Heart left ventricle (tissue), 16 donors: Measurements from ENCODE around the gene CWC22. TPM values are rescaled to one million over a fixed set of nuclear protein-coding genes. Genes with fewer than 3 reads are reported as not detected.

Source experiments
- ATAC-seq, 4 donors: fragments of 200-7000 bp; cut with Tn5 transposase; one replicate each; pipeline ENCODE4 v1.9.1; 2020 to 2022; ENCODE audit warnings: moderate library complexity in 4 of 4, mild to moderate bottlenecking in 3 of 4, moderate number of reproducible peaks in 1 of 4
- DNase-seq, 5 donors: peaks; one replicate each; pipeline ENCODE4 v3.0.0-alpha.2; 2020
- H3K27ac ChIP-seq, 12 donors: fragments of 200-600 bp; sonication (generic) in 4 of 12; one replicate each; pipeline versions ENCODE4 v1.5.0 to v1.8.0; 2016 to 2022; ENCODE audit warnings: mild to moderate bottlenecking in 2 of 12
- H3K27me3 ChIP-seq, 9 donors: fragments of 200-600 bp; sonication (generic) in 2 of 9; one replicate each; pipeline versions ENCODE4 v1.5.1 to v1.8.0; 2016 to 2022; ENCODE audit warnings: mild to moderate bottlenecking in 3 of 9
- H3K36me3 ChIP-seq, 9 donors: fragments of 200-600 bp; sonication (generic) in 2 of 9; one replicate each; pipeline versions ENCODE4 v1.5.0 to v1.8.0; 2018 to 2022; ENCODE audit warnings: mild to moderate bottlenecking in 2 of 9
- H3K4me1 ChIP-seq, 12 donors: fragments of 200-600 bp; sonication (generic) in 4 of 12; one replicate each; pipeline versions ENCODE4 v1.5.0 to v1.8.0; 2016 to 2022; ENCODE audit warnings: mild to moderate bottlenecking in 3 of 12
- H3K4me3 ChIP-seq, 12 donors: fragments of 200-600 bp; sonication (generic) in 4 of 12; one replicate each; pipeline versions ENCODE4 v1.5.0 to v1.8.0; 2017 to 2022; ENCODE audit warnings: mild to moderate bottlenecking in 9 of 12, moderate library complexity in 4 of 12
- H3K9me3 ChIP-seq, 12 donors: fragments of 200-600 bp; sonication (generic) in 4 of 12; one replicate each; pipeline versions ENCODE4 v1.5.0 to v1.8.0; 2016 to 2022; ENCODE audit warnings: mild to moderate bottlenecking in 1 of 12
- CTCF ChIP-seq, 12 donors: fragments of 200-600 bp; sonication (generic) in 4 of 12; IDR thresholded peaks; one replicate each; pipeline versions ENCODE4 v1.5.0 to v1.8.0; 2018 to 2022; ENCODE audit warnings: antibody characterized with exemption in 12 of 12, mild to moderate bottlenecking in 5 of 12
- POLR2A ChIP-seq, 2 donors: fragments of 450-650 bp; IDR thresholded peaks; one replicate each; pipeline ENCODE4 v1.6.1; 2017; ENCODE audit warnings: antibody characterized with exemption in 2 of 2, mild to moderate bottlenecking in 2 of 2, moderate library complexity in 2 of 2
- WGBS, 4 donors: extraction: QIAGEN DNeasy Blood & Tissue Kit in 2 of 4; methylation state at CpG; one replicate each; pipeline versions ENCODE4 v1.1.5 to v1.1.7; 2013 to 2018; 5-methylcytosine and 5-hydroxymethylcytosine counted together
- intact Hi-C, 10 donors: fragments of 100-400 bp; cut with DNase I; formaldehyde crosslinking; loops; one replicate each; pipeline versions ENCODE4 v1.11.1 to v1.14.2; 2022
- polyA plus RNA-seq, 2 donors: library from polyadenylated mRNA; stranded (reverse); fragments of 200-250 nt; gene quantifications; one replicate each; pipeline ENCODE4 v1.2.3, GENCODE V29; 2013
- total RNA-seq, 9 donors: library from RNA; depleted of rRNA in 2 of 9; stranded (reverse); fragments of >200 nt in 2 of 9; fragmentation: NEBNext Ultra II Directional in 3 of 9; extraction: Animal tissue kit (Norgen Biotek cat#: 25700) in 3 of 9; gene quantifications; one replicate each; pipeline versions ENCODE4 v1.1.0 to v1.2.4, GENCODE V29; 2016 to 2023
- donor health status: ischemic (EF 13 %, LVEDD 7.1; RV severe dilation, severe dysfunction).
- donor health status: healthy with polysubstance abuse.
- donor health status: DM: no; HTN: yes; CAD: no.
- donor health status: DM: no; HTN: no; CAD: no.
- donor health status: ischemic (EF 25% LVEDD 6.9; RV normal size, moderate dysfunction).
- donor health status: ischemic (EF 25% LVEDD 5.7; RV mildly dilated, moderate dysfunction).
- donor health status: healthy.
- donor health status: DM: yes; HTN: yes; CAD: no.
- donor health status: ischemic (EF 35%, LVEDD 5.7; RV mildly dilated, moderate dysfunction).
- donor health status: nonischemic (EF 11% LVEDD 7.7; RV severe dilation, severe dysfunction).
- donor health status: DM: yes; HTN: yes; CAD: no.
- donor health status: PGD.
- donor health status: ischemic (EF 29% LVEDD 5.4; RV normal size, mild dysfunction).
- donor health status: nonischemic (EF 23%, LVEDD 6.1; RV moderate dilation, normal function).

The CWC22 gene
- total and polyA plus RNA-seq, 11 donors: 6.4 to 17.7 (median 11.1) TPM

- peaks cover 0 to 11% (median 0%) of the 10 kb centered on the region in 9 donors for H3K36me3 ChIP-seq
- 95 to 100% (median 96%) methylated on average over 1 of the region's 1 CpG for WGBS, 4 donors
- ATAC-seq (no peak), DNase-seq (no peak)
- H3K4me3 ChIP-seq: no peak overlapping the region
- H3K4me1 ChIP-seq: peaks cover 0 to 34% (median 15%) of the 10 kb centered on the region in 12 donors
- no peaks in the 10 kb centered on the region for H3K27me3 ChIP-seq
- H3K27ac ChIP-seq: no peak overlapping the region
- TF ChIP-seq POLR2A (IDR thresholded peaks at IDR 0.05) (no peak), CTCF (IDR thresholded peaks at IDR 0.05) (no peak)
- no peaks in the 10 kb centered on the region for H3K9me3 ChIP-seq
- intact Hi-C loops: no loop called here
Observed at GRCh38 chr2:180003073-180003472, 4.0 kb downstream of the CWC22 start.

GRCh38 chr2:180002198-180002770 lies 4.8 kb downstream of the CWC22 start:
- Histone ChIP-seq H3K27me3 (no peaks in the 10 kb centered on the region), H3K4me3 (no peak overlapping the region), H3K9me3 (no peaks in the 10 kb centered on the region), H3K36me3 (peaks cover 0 to 11% (median 0%) of the 10 kb centered on the region in 9 donors), H3K4me1 (peaks cover 0 to 31% (median 15%) of the 10 kb centered on the region in 12 donors), H3K27ac (no peak overlapping the region)
- WGBS, 4 donors: 90 to 98% (median 95%) methylated on average over 2 of the region's 2 CpGs
- DNase-seq: no peak
- TF ChIP-seq CTCF (IDR thresholded peaks at IDR 0.05): no peak
- TF ChIP-seq POLR2A (IDR thresholded peaks at IDR 0.05): no peak
- intact Hi-C loops: no loop called here
- no peak for ATAC-seq

- intact Hi-C loops: no loop called here
- no peak for ATAC-seq
Observed at GRCh38 chr2:180001726-180002125, 5.4 kb downstream of the CWC22 start.

GRCh38 chr2:180000434-180000833 lies 6.7 kb downstream of the CWC22 start:
- H3K27ac ChIP-seq: no peak overlapping the region
- intact Hi-C loops: no loop called here
- H3K27me3 ChIP-seq: no peaks in the 10 kb centered on the region
- DNase-seq (no peak), ATAC-seq (no peak)
- H3K36me3 ChIP-seq: peaks cover 0 to 11% (median 0%) of the 10 kb centered on the region in 9 donors
- H3K9me3 ChIP-seq: no peaks in the 10 kb centered on the region
- TF ChIP-seq CTCF (IDR thresholded peaks at IDR 0.05) (no peak), POLR2A (IDR thresholded peaks at IDR 0.05) (no peak)
- peaks cover 0 to 19% (median 7%) of the 10 kb centered on the region in 12 donors for H3K4me1 ChIP-seq
- H3K4me3 ChIP-seq: no peak overlapping the region

More at GRCh38 chr2:180001726-180002125, 5.4 kb downstream of the CWC22 start:
- TF ChIP-seq POLR2A (IDR thresholded peaks at IDR 0.05): no peak
- TF ChIP-seq CTCF (IDR thresholded peaks at IDR 0.05): no peak
- H3K36me3 ChIP-seq: peaks cover 0 to 11% (median 0%) of the 10 kb centered on the region in 9 donors
- WGBS, 4 donors: 96 to 98% (median 97%) methylated on average over 1 of the region's 1 CpG
- no peak overlapping the region for H3K4me3 ChIP-seq
- DNase-seq: no peak
- no peaks in the 10 kb centered on the region for H3K9me3 ChIP-seq
- no peak overlapping the region for H3K27ac ChIP-seq
- no peaks in the 10 kb centered on the region for H3K27me3 ChIP-seq
- H3K4me1 ChIP-seq: peaks cover 0 to 30% (median 15%) of the 10 kb centered on the region in 12 donors
